MM.1S (cell line): ENCODE results near the gene ZNF280C.
"Not testable (repeated sequence)": the region's sequence is repeated elsewhere in the genome, so short reads cannot be mapped to it uniquely, and the experiment has no call there.

Experiments used
- DNase-seq: peaks from one replicate; pipeline ENCODE4 v3.0.0-alpha.2; 2015
- H2AFZ ChIP-seq: fragments of 300-600 bp; sonication (generic); 2 replicates; pipeline ENCODE4 v1.6.0; 2016; ENCODE audit warnings: antibody characterized with exemption, low read length
- H3F3A ChIP-seq: fragments of 300-600 bp; sonication (generic); 2 replicates; pipeline ENCODE4 v1.6.1; 2016; ENCODE audit warnings: mild to moderate bottlenecking, antibody characterized with exemption, low read length, moderate library complexity, mixed read lengths; ENCODE audit not compliant: insufficient read depth
- H3K27ac ChIP-seq: fragments of 300-600 bp; sonication (generic); 2 replicates; pipeline ENCODE4 v1.5.1; 2016; ENCODE audit warnings: mild to moderate bottlenecking, low read length
- H3K27me3 ChIP-seq: fragments of 300-600 bp; sonication (generic); replicated peaks from 2 replicates; pipeline ENCODE4 v1.6.0; 2016; ENCODE audit warnings: low read length; ENCODE audit not compliant: insufficient read depth
- H3K36me3 ChIP-seq: fragments of 300-600 bp; sonication (generic); replicated peaks from 2 replicates; pipeline ENCODE4 v1.6.1; 2016; ENCODE audit warnings: mild to moderate bottlenecking, low read length, mixed read lengths; ENCODE audit not compliant: insufficient read depth
- H3K4me1 ChIP-seq: fragments of 300-600 bp; sonication (generic); 2 replicates; pipeline ENCODE4 v1.6.1; 2016; ENCODE audit warnings: low read length, mixed read lengths
- H3K4me2 ChIP-seq: fragments of 300-600 bp; sonication (generic); 2 replicates; pipeline ENCODE4 v1.6.0; 2016; ENCODE audit warnings: low read depth, low read length
- H3K4me3 ChIP-seq: fragments of 300-600 bp; sonication (generic); 2 replicates; pipeline ENCODE4 v1.5.1; 2016; ENCODE audit warnings: low read length, mixed read lengths
- H3K79me2 ChIP-seq: fragments of 300-600 bp; sonication (generic); 2 replicates; pipeline ENCODE4 v1.6.1; 2016; ENCODE audit warnings: mixed run types, low read length, mixed read lengths
- H3K9ac ChIP-seq: fragments of 300-600 bp; sonication (generic); 2 replicates; pipeline ENCODE4 v1.6.1; 2016; ENCODE audit warnings: low read length, mixed read lengths
- H3K9me2 ChIP-seq: fragments of 300-600 bp; sonication (generic); replicated peaks from 2 replicates; pipeline ENCODE4 v1.6.1; 2016; ENCODE audit warnings: mild to moderate bottlenecking, low read length, mixed read lengths; ENCODE audit not compliant: insufficient read depth
- H3K9me3 ChIP-seq: fragments of 300-600 bp; sonication (generic); replicated peaks from 2 replicates; pipeline ENCODE4 v1.6.1; 2016; ENCODE audit warnings: mild to moderate bottlenecking, low read length, mixed read lengths; ENCODE audit not compliant: insufficient read depth
- H4K20me1 ChIP-seq: fragments of 300-600 bp; sonication (generic); 2 replicates; pipeline ENCODE4 v1.6.1; 2016; ENCODE audit warnings: mild to moderate bottlenecking, low read length, moderate library complexity, mixed read lengths; ENCODE audit not compliant: insufficient read depth
- CTCF ChIP-seq: fragments of 300-600 bp; sonication (generic); IDR thresholded peaks from 2 replicates; pipeline ENCODE4 v1.5.1; 2016; ENCODE audit warnings: antibody characterized with exemption, low read length, mixed read lengths
- EZH2 ChIP-seq: fragments of 300-600 bp; sonication (generic); optimal IDR thresholded peaks from 2 replicates; pipeline ENCODE3; 2017; ENCODE audit warnings: low read depth, mild to moderate bottlenecking, antibody characterized with exemption, low read length, mixed read lengths
- EZH2phosphoT487 ChIP-seq: fragments of 300-600 bp; sonication (generic); IDR thresholded peaks from 2 replicates; pipeline ENCODE4 v1.6.1; 2018; ENCODE audit warnings: antibody characterized with exemption, low read length

The ZNF280C gene

GRCh38 chrX:130251671-130252070 is 17.0 kb downstream of the ZNF280C start:
- TF ChIP-seq EZH2 (no peak), CTCF (no peak), EZH2phosphoT487 (no peak)
- Histone ChIP-seq H3K9me3 (no peaks in the 10 kb centered on the region), H3K27ac (no peak overlapping the region), H3K9ac (no peak overlapping the region), H3F3A (no peaks in the 10 kb centered on the region), H3K27me3 (no peaks in the 10 kb centered on the region), H3K36me3 (no peaks in the 10 kb centered on the region), H3K4me3 (no peak overlapping the region), H3K9me2 (no peaks in the 10 kb centered on the region), H4K20me1 (no peaks in the 10 kb centered on the region), H3K4me1 (no peaks in the 10 kb centered on the region), H3K4me2 (no peak overlapping the region), H3K79me2 (no peaks in the 10 kb centered on the region), H2AFZ (no peak overlapping the region)
- no peak for DNase-seq

GRCh38 chrX:130247996-130248395 is 20.7 kb downstream of the ZNF280C start:
- no peaks in the 10 kb centered on the region for H3F3A ChIP-seq
- H3K9me3 ChIP-seq: no peaks in the 10 kb centered on the region
- TF ChIP-seq EZH2 (no peak), CTCF (no peak), EZH2phosphoT487 (no peak)
- no peaks in the 10 kb centered on the region for H3K9me2 ChIP-seq
- H3K27ac ChIP-seq: no peak overlapping the region
- H4K20me1 ChIP-seq: no peaks in the 10 kb centered on the region
- H3K27me3 ChIP-seq: no peaks in the 10 kb centered on the region
- no peak overlapping the region for H3K9ac ChIP-seq
- DNase-seq: no peak
- no peaks in the 10 kb centered on the region for H3K79me2 ChIP-seq
- H3K4me2 ChIP-seq: no peak overlapping the region
- H3K36me3 ChIP-seq: no peaks in the 10 kb centered on the region
- H2AFZ ChIP-seq: no peak overlapping the region
- no peak overlapping the region for H3K4me3 ChIP-seq
- H3K4me1 ChIP-seq: no peaks in the 10 kb centered on the region

- Histone ChIP-seq H3K79me2 (no peaks in the 10 kb centered on the region), H3K4me3 (no peak overlapping the region), H2AFZ (no peak overlapping the region), H3K9ac (no peak overlapping the region), H3K27ac (no peak overlapping the region), H3K27me3 (no peaks in the 10 kb centered on the region), H3K4me2 (no peak overlapping the region), H3F3A (no peaks in the 10 kb centered on the region), H3K36me3 (no peaks in the 10 kb centered on the region), H3K9me2 (no peaks in the 10 kb centered on the region), H4K20me1 (no peaks in the 10 kb centered on the region), H3K4me1 (no peaks in the 10 kb centered on the region), H3K9me3 (no peaks in the 10 kb centered on the region)
- no peak for DNase-seq
- no peak for TF ChIP-seq CTCF
- TF ChIP-seq EZH2: no peak
- TF ChIP-seq EZH2phosphoT487: no peak
Observed at GRCh38 chrX:130246084-130246483, 22.6 kb downstream of the ZNF280C start.

GRCh38 chrX:130245441-130245840 is 23.3 kb downstream of the ZNF280C start:
- no peaks in the 10 kb centered on the region for H3K4me1 ChIP-seq
- no peaks in the 10 kb centered on the region for H3K9me2 ChIP-seq
- no peak for DNase-seq
- no peak overlapping the region for H2AFZ ChIP-seq
- no peaks in the 10 kb centered on the region for H3K27me3 ChIP-seq
- H4K20me1 ChIP-seq: no peaks in the 10 kb centered on the region
- H3F3A ChIP-seq: no peaks in the 10 kb centered on the region
- H3K4me3 ChIP-seq: no peak overlapping the region
- H3K27ac ChIP-seq: no peak overlapping the region
- H3K9me3 ChIP-seq: no peaks in the 10 kb centered on the region
- H3K4me2 ChIP-seq: no peak overlapping the region
- no peaks in the 10 kb centered on the region for H3K79me2 ChIP-seq
- no peak for TF ChIP-seq EZH2
- no peak for TF ChIP-seq CTCF
- no peak for TF ChIP-seq EZH2phosphoT487
- H3K36me3 ChIP-seq: no peaks in the 10 kb centered on the region
- H3K9ac ChIP-seq: no peak overlapping the region

- not testable (repeated sequence) for H3K9me2 ChIP-seq, H3K4me2 ChIP-seq, H3K36me3 ChIP-seq, H3K27ac ChIP-seq, H3K79me2 ChIP-seq, H3K9ac ChIP-seq, H3K9me3 ChIP-seq, H3K4me3 ChIP-seq, H2AFZ ChIP-seq, H3K27me3 ChIP-seq, H3F3A ChIP-seq, H4K20me1 ChIP-seq, DNase-seq, H3K4me1 ChIP-seq
Observed at GRCh38 chrX:130231184-130231583, 37.5 kb downstream of the ZNF280C start.
